Keratinocyte (primary cell): ENCODE data around the gene RARA.

ENCODE experiments used
- EZH2 ChIP-seq: IDR thresholded peaks from one replicate; pipeline ENCODE4 v1.6.1; 2012; ENCODE audit warnings: inconsistent platforms, mild to moderate bottlenecking, low read length, moderate library complexity
- TF ChIP-seq, protein P1 (sequence below), 3 experiments: IDR thresholded peaks in 1 of 3; conservative IDR thresholded peaks in 1 of 3; optimal IDR thresholded peaks in 1 of 3; 2 replicates in 2 of 3; 3 replicates in 1 of 3; pipeline versions ENCODE3 to v1.5.1; 2011; ENCODE audit warnings: low read length in 3 of 3, mild to moderate bottlenecking in 3 of 3, moderate library complexity in 2 of 3, control low read depth in 1 of 3, inconsistent platforms in 1 of 3; ENCODE audit not compliant: insufficient read depth in 2 of 3; ENCODE audit errors: extremely low read depth in 1 of 3

DNA sequence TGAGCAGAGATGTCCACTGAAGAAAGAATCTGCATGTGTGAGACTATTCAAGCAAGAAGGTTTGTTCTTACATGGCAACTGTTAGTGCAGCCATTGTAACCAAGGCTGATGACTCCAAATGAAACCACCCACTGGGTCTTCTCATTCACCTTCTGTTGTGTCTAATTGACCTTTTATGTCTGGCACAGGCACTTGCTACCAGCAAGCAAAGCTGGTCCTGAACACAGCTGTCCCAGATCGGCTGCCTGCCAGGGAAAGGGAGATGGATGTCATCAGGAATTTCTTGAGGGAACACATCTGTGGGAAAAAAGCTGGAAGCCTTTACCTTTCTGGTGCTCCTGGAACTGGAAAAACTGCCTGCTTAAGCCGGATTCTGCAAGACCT is 17.7 kb upstream of the RARA start:
- TF ChIP-seq, protein P1, sequence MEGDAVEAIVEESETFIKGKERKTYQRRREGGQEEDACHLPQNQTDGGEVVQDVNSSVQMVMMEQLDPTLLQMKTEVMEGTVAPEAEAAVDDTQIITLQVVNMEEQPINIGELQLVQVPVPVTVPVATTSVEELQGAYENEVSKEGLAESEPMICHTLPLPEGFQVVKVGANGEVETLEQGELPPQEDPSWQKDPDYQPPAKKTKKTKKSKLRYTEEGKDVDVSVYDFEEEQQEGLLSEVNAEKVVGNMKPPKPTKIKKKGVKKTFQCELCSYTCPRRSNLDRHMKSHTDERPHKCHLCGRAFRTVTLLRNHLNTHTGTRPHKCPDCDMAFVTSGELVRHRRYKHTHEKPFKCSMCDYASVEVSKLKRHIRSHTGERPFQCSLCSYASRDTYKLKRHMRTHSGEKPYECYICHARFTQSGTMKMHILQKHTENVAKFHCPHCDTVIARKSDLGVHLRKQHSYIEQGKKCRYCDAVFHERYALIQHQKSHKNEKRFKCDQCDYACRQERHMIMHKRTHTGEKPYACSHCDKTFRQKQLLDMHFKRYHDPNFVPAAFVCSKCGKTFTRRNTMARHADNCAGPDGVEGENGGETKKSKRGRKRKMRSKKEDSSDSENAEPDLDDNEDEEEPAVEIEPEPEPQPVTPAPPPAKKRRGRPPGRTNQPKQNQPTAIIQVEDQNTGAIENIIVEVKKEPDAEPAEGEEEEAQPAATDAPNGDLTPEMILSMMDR (optimal IDR thresholded peaks at IDR 0.05 in 1 of 3, IDR thresholded peaks at IDR 0.05 in 1 of 3, conservative IDR thresholded peaks at IDR 0.05 in 1 of 3; ENCODE audit: extremely low read depth in 1 of 3, insufficient read depth in 2 of 3, low read length in 3 of 3), result no peak
- no peak for TF ChIP-seq EZH2
